Frontal cortex (tissue), 4 donors: ENCODE data around the gene PRKG1. TPM values are rescaled to one million over a fixed set of nuclear protein-coding genes. Genes with fewer than 3 reads are reported as not detected.

Experiments
- DNase-seq, 2 donors: peaks; one replicate each; pipeline ENCODE4 v3.0.0; 2012; ENCODE audit warnings: low spot score in 2 of 2
- FAIRE-seq: peaks from 2 replicates; lab custom pipeline; 2012; peaks lifted over from hg19 to GRCh38; lab: Jason Lieb, UNC
- total RNA-seq: library from RNA; depleted of rRNA; stranded (reverse); fragments of >200 nt; gene quantifications from one replicate; pipeline ENCODE4 v1.2.3, GENCODE V29; 2014
- donor health status: control.
- donor health status: control.
- donor health status: control.

The PRKG1 gene
- total RNA-seq, 1 donor from 2014 or later: 15.5 TPM

- FAIRE-seq (no peak), DNase-seq (no peak)
Observed at GRCh38 chr10:51792678-51793077, 718.4 kb downstream of the PRKG1 start.

- DNase-seq (no peak), FAIRE-seq (no peak)
Observed at GRCh38 chr10:51800121-51800520, 725.8 kb downstream of the PRKG1 start.

- FAIRE-seq (no peak), DNase-seq (no peak)
Observed at GRCh38 chr10:51800725-51801424, 726.6 kb downstream of the PRKG1 start.

- DNase-seq (no peak), FAIRE-seq (no peak)
Observed at GRCh38 chr10:51802030-51802429, 727.7 kb downstream of the PRKG1 start.

GRCh38 chr10:51804866-51805265 lies 730.6 kb downstream of the PRKG1 start:
- DNase-seq (no peak), FAIRE-seq (no peak)

- FAIRE-seq: no peak
- DNase-seq: no peak
Observed at GRCh38 chr10:51806079-51806835, 732.0 kb downstream of the PRKG1 start.

GRCh38 chr10:51808187-51808586 lies 733.9 kb downstream of the PRKG1 start:
- no peak for FAIRE-seq

GRCh38 chr10:51815723-51816122 lies 741.4 kb downstream of the PRKG1 start:
- DNase-seq (no peak), FAIRE-seq (no peak)

More at GRCh38 chr10:51808187-51808586, 733.9 kb downstream of the PRKG1 start:
- no peak for DNase-seq

- no peak for FAIRE-seq
- no peak for DNase-seq
Observed at GRCh38 chr10:51821045-51821444, 746.8 kb downstream of the PRKG1 start.

- DNase-seq: no peak
- no peak for FAIRE-seq
Observed at GRCh38 chr10:51821745-51822144, 747.5 kb downstream of the PRKG1 start.

GRCh38 chr10:51832652-51833383 lies 758.5 kb downstream of the PRKG1 start:
- DNase-seq (peak in 1 of 2 donors; percentile 4), FAIRE-seq (no peak)

- FAIRE-seq (no peak), DNase-seq (no peak)
Observed at GRCh38 chr10:51834548-51834947, 760.3 kb downstream of the PRKG1 start.

- DNase-seq: no peak
Observed at GRCh38 chr10:51838471-51838870, 764.2 kb downstream of the PRKG1 start.

GRCh38 chr10:51843966-51844365 lies 769.7 kb downstream of the PRKG1 start:
- FAIRE-seq: no peak
- DNase-seq: no peak

More at GRCh38 chr10:51838471-51838870, 764.2 kb downstream of the PRKG1 start:
- no peak for FAIRE-seq

- no peak for DNase-seq
- no peak for FAIRE-seq
Observed at GRCh38 chr10:51846856-51847506, 772.7 kb downstream of the PRKG1 start.

GRCh38 chr10:51852297-51852696 lies 778.0 kb downstream of the PRKG1 start:
- DNase-seq (no peak), FAIRE-seq (no peak)

- DNase-seq: no peak
- FAIRE-seq: no peak
Observed at GRCh38 chr10:51857305-51857704, 783.0 kb downstream of the PRKG1 start.

GRCh38 chr10:51860257-51860656 lies 786.0 kb downstream of the PRKG1 start:
- FAIRE-seq (no peak), DNase-seq (peak in 1 of 2 donors; percentile 6)

- FAIRE-seq (no peak), DNase-seq (no peak)
Observed at GRCh38 chr10:51861051-51861450, 786.8 kb downstream of the PRKG1 start.

- no peak for FAIRE-seq
- DNase-seq: no peak
Observed at GRCh38 chr10:51861731-51862130, 787.4 kb downstream of the PRKG1 start.
